ENCODE results near the gene KAT7.

DNA sequence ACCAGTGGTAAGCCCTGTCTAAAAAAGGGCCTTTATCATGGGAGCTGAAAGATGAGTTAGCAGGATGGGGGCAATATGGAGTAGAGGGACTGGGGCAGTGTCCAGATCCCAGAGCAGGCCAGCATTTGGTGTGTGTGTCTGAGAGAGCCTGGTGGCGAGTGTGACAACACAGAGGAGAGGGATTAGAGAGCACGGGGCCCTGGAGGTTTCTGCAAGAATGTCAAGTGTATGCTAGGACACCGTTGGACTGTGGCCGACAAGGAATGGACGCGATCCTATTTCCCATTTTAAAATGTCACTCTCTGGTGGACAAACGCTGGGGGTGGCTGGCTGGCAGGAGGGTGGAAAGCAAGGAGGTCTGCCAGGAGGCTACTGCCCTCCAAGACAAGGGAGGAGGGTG lies 47.0 kb downstream of the KAT7 start:
- TF ChIP-seq, protein P1, sequence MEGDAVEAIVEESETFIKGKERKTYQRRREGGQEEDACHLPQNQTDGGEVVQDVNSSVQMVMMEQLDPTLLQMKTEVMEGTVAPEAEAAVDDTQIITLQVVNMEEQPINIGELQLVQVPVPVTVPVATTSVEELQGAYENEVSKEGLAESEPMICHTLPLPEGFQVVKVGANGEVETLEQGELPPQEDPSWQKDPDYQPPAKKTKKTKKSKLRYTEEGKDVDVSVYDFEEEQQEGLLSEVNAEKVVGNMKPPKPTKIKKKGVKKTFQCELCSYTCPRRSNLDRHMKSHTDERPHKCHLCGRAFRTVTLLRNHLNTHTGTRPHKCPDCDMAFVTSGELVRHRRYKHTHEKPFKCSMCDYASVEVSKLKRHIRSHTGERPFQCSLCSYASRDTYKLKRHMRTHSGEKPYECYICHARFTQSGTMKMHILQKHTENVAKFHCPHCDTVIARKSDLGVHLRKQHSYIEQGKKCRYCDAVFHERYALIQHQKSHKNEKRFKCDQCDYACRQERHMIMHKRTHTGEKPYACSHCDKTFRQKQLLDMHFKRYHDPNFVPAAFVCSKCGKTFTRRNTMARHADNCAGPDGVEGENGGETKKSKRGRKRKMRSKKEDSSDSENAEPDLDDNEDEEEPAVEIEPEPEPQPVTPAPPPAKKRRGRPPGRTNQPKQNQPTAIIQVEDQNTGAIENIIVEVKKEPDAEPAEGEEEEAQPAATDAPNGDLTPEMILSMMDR (IDR thresholded peaks at IDR 0.05) = no peak
- no peak for TF ChIP-seq POLR2A (IDR thresholded peaks at IDR 0.05)
- no peak for TF ChIP-seq EP300 (IDR thresholded peaks at IDR 0.05)

All from ovary (tissue), 3 donors.